Keratinocyte (primary cell): ENCODE results near the gene FEM1A. TPM values are rescaled to one million over a fixed set of nuclear protein-coding genes. Genes with fewer than 3 reads are reported as not detected.
"Not testable (repeated sequence)": the region's sequence is repeated elsewhere in the genome, so short reads cannot be mapped to it uniquely, and the experiment has no call there.

ENCODE experiments used
- DNase-seq: peaks from one replicate; pipeline ENCODE4 v3.0.0-alpha.2; 2011; ENCODE audit warnings: low read depth, missing footprints, low spot score
- FAIRE-seq: peaks from 2 replicates; lab custom pipeline; 2011; peaks lifted over from hg19 to GRCh38; lab: Jason Lieb, UNC
- H2AFZ ChIP-seq: 2 replicates; pipeline ENCODE4 v1.6.0; 2012; ENCODE audit warnings: low read length, control low read depth, inconsistent platforms; ENCODE audit not compliant: control insufficient read depth
- H3K27ac ChIP-seq: 2 replicates; pipeline ENCODE4 v1.5.1; 2011; ENCODE audit warnings: low read length; ENCODE audit not compliant: control insufficient read depth, insufficient read depth
- H3K27me3 ChIP-seq: 3 replicates; pipeline ENCODE4 v1.6.0; 2011; ENCODE audit warnings: low read length; ENCODE audit not compliant: control insufficient read depth, insufficient read depth; ENCODE audit errors: extremely low read depth
- H3K36me3 ChIP-seq, 2 experiments: 2 replicates in 1 of 2; 3 replicates in 1 of 2; pipeline ENCODE4 v1.5.1; 2011; ENCODE audit warnings: low read length in 2 of 2, mild to moderate bottlenecking in 1 of 2; ENCODE audit not compliant: control insufficient read depth in 2 of 2, insufficient read depth in 2 of 2; ENCODE audit errors: extremely low read depth in 1 of 2
- H3K4me1 ChIP-seq: 3 replicates; pipeline ENCODE4 v1.5.1; 2011; ENCODE audit warnings: low read length; ENCODE audit not compliant: control insufficient read depth, insufficient read depth; ENCODE audit errors: extremely low read depth
- H3K4me2 ChIP-seq: 3 replicates; pipeline ENCODE4 v1.6.0; 2011; ENCODE audit warnings: low read depth, low read length; ENCODE audit not compliant: control insufficient read depth, insufficient read depth; ENCODE audit errors: extremely low read depth
- H3K4me3 ChIP-seq, 3 experiments: fragments of 200-600 bp in 1 of 3; sonication (generic) in 1 of 3; 2 replicates in 2 of 3; 3 replicates in 1 of 3; pipeline ENCODE4 v1.5.1; 2011 to 2016; ENCODE audit warnings: low read length in 3 of 3, mild to moderate bottlenecking in 3 of 3, control low read depth in 2 of 3, inconsistent platforms in 1 of 3, low read depth in 1 of 3, mixed read lengths in 1 of 3, mixed run types in 1 of 3, moderate library complexity in 1 of 3; ENCODE audit not compliant: control insufficient read depth in 2 of 3, insufficient read depth in 2 of 3; ENCODE audit errors: extremely low read depth in 1 of 3
- H3K79me2 ChIP-seq: 2 replicates; pipeline ENCODE4 v1.6.0; 2012; ENCODE audit warnings: low read length; ENCODE audit not compliant: control insufficient read depth, insufficient read depth
- H3K9ac ChIP-seq: 3 replicates; pipeline ENCODE4 v1.6.0; 2011; ENCODE audit warnings: low read length; ENCODE audit not compliant: control insufficient read depth, insufficient read depth; ENCODE audit errors: extremely low read depth
- H3K9me1 ChIP-seq: 3 replicates; pipeline ENCODE4 v1.6.0; 2011; ENCODE audit warnings: low read length; ENCODE audit not compliant: control insufficient read depth, insufficient read depth; ENCODE audit errors: extremely low read depth
- H3K9me3 ChIP-seq: 2 replicates; pipeline ENCODE4 v1.5.1; 2012; ENCODE audit warnings: low read depth, low read length; ENCODE audit not compliant: control insufficient read depth
- H4K20me1 ChIP-seq: 3 replicates; pipeline ENCODE4 v1.6.0; 2011; ENCODE audit warnings: low read length; ENCODE audit not compliant: control insufficient read depth, insufficient read depth; ENCODE audit errors: extremely low read depth
- dilution Hi-C: fragments of 300-500 bp; cut with MboI; formaldehyde crosslinking; loops from one replicate; pipeline ENCODE4 v1.7.0; 2020; ENCODE audit warnings: low sequenced_read_pairs; ENCODE audit not compliant: extremely low pct_ligation_motif_present
- polyA plus RNA-seq, 5 experiments: library from polyadenylated mRNA; depleted of rRNA in 3 of 5; stranded (reverse) in 3 of 5; stranded (forward) in 1 of 5; unstranded in 1 of 5; fragments of >200 nt; gene quantifications; 1 replicate in 1 of 5; 2 replicates in 3 of 5; 3 replicates in 1 of 5; pipeline versions ENCODE4 v1.2.1 to v1.2.3, GENCODE V29; 2011 to 2012; ENCODE audit warnings: missing spikeins in 2 of 5, low read depth in 1 of 5, low replicate concordance in 1 of 5

Gene FEM1A
- polyA plus RNA-seq, 1 donor (not counting 4 experiments of a cell fraction or from before 2014, with no cell fraction given): 3.5 TPM

- Histone ChIP-seq H2AFZ (peak overlapping the region; percentile 70), H3K9ac (peak overlapping the region; percentile 93), H3K4me3 (peak overlapping the region; percentile 71 to 81 (median 77)), H3K4me2 (peak overlapping the region; percentile 82), H3K4me1 (peaks cover 36% of the 10 kb centered on the region), H3K79me2 (peaks cover 49% of the 10 kb centered on the region), H3K27ac (peak overlapping the region; percentile 86)
- H4K20me1 ChIP-seq, H3K9me1 ChIP-seq, H3K36me3 ChIP-seq, FAIRE-seq, DNase-seq, dilution Hi-C loops, H3K9me3 ChIP-seq, H3K27me3 ChIP-seq: not testable (repeated sequence)
Observed at GRCh38 chr19:4792019-4792865, 708 bp downstream of the FEM1A start.

GRCh38 chr19:4792866-4793195 lies 1.3 kb downstream of the FEM1A start:
- H3K4me3 ChIP-seq: peak overlapping the region; percentile 71 to 81 (median 77)
- H4K20me1 ChIP-seq, H3K36me3 ChIP-seq, H3K9me1 ChIP-seq, H2AFZ ChIP-seq, H3K27me3 ChIP-seq, DNase-seq, H3K9me3 ChIP-seq, dilution Hi-C loops, FAIRE-seq: not testable (repeated sequence)
- H3K4me2 ChIP-seq: peak overlapping the region; percentile 82
- H3K79me2 ChIP-seq: peaks cover 49% of the 10 kb centered on the region
- peak overlapping the region; percentile 93 for H3K9ac ChIP-seq
- peaks cover 36% of the 10 kb centered on the region for H3K4me1 ChIP-seq
- H3K27ac ChIP-seq: peak overlapping the region; percentile 86

- DNase-seq, H3K4me2 ChIP-seq, H3K27me3 ChIP-seq, H3K36me3 ChIP-seq, H4K20me1 ChIP-seq, FAIRE-seq, H2AFZ ChIP-seq, H3K27ac ChIP-seq, H3K9me3 ChIP-seq, dilution Hi-C loops, H3K9me1 ChIP-seq, H3K4me3 ChIP-seq, H3K9ac ChIP-seq: not testable (repeated sequence)
- H3K79me2 ChIP-seq: peaks cover 49% of the 10 kb centered on the region
- peaks cover 36% of the 10 kb centered on the region for H3K4me1 ChIP-seq
Observed at GRCh38 chr19:4793278-4793677, 1.7 kb downstream of the FEM1A start.
